A549 (cell line): ENCODE measurements around the gene CXCR4.

Experiments
- CHD2 ChIP-seq: fragments of 150-350 bp; IDR thresholded peaks from 2 replicates; pipeline ENCODE4 v1.6.1; 2014; ENCODE audit warnings: low read length; ENCODE audit not compliant: partially characterized antibody
- EHMT2 ChIP-seq: fragments of 200-600 bp; sonication (generic); IDR thresholded peaks from 2 replicates; pipeline ENCODE4 v1.6.1; 2016; ENCODE audit warnings: antibody characterized with exemption, low read depth, mild to moderate bottlenecking, moderate library complexity
- EP300 ChIP-seq, 2 experiments: fragments of >200 bp; sonication (Bioruptor Twin); formaldehyde crosslinking; IDR thresholded peaks; 2 replicates in 1 of 2; 3 replicates in 1 of 2; pipeline ENCODE4 v1.6.1; 2016 to 2017
- HOXA7 ChIP-seq: fragments of 250-450 bp; sonication (Bioruptor Pico); IDR thresholded peaks from 2 replicates; pipeline ENCODE4 v1.5.0; 2020; ENCODE audit warnings: mild to moderate bottlenecking, moderate library complexity
- JUN ChIP-seq, 2 experiments: fragments of >200 bp; sonication (Bioruptor Twin); formaldehyde crosslinking; IDR thresholded peaks; 2 replicates in 1 of 2; 3 replicates in 1 of 2; pipeline ENCODE4 v1.6.1; 2016 to 2017
- KDM5A ChIP-seq: fragments of 200-600 bp; sonication (generic); IDR thresholded peaks from 2 replicates; pipeline ENCODE4 v1.6.1; 2016; ENCODE audit warnings: antibody characterized with exemption, mild to moderate bottlenecking
- POLR2A ChIP-seq: IDR thresholded peaks from 2 replicates; pipeline ENCODE4 v1.6.1; 2012; ENCODE audit warnings: mild to moderate bottlenecking, low read length
- RFX5 ChIP-seq: fragments of 450-650 bp; IDR thresholded peaks from 2 replicates; pipeline ENCODE4 v1.7.1; 2014; ENCODE audit warnings: antibody characterized with exemption, mild to moderate bottlenecking, moderate library complexity
- SMC3 ChIP-seq: fragments of >200 bp; sonication (Bioruptor Twin); formaldehyde crosslinking; IDR thresholded peaks from 3 replicates; pipeline ENCODE4 v1.6.1; 2018; ENCODE audit warnings: inconsistent platforms
- ZFP36 ChIP-seq: fragments of 450-650 bp; IDR thresholded peaks from 2 replicates; pipeline ENCODE4 v1.6.1; 2014; ENCODE audit warnings: borderline replicate concordance; ENCODE audit not compliant: partially characterized antibody
- TF ChIP-seq, protein P1 (sequence below): fragments of >200 bp; sonication (Bioruptor Twin); formaldehyde crosslinking; IDR thresholded peaks from 3 replicates; pipeline ENCODE4 v1.5.1; 2016
- TF ChIP-seq, protein P2 (sequence below): fragments of 250-450 bp; sonication (Bioruptor Pico); IDR thresholded peaks from 2 replicates; pipeline ENCODE4 v1.5.0; 2021; ENCODE audit warnings: mild to moderate bottlenecking, moderate library complexity, borderline replicate concordance
- TF ChIP-seq, protein P3 (sequence below): fragments of 200-600 bp; sonication (generic); IDR thresholded peaks from 2 replicates; pipeline ENCODE4 v1.6.1; 2016; ENCODE audit warnings: antibody characterized with exemption, mild to moderate bottlenecking, moderate library complexity
- TF ChIP-seq, protein P4 (sequence below): IDR thresholded peaks from 2 replicates; pipeline ENCODE4 v1.6.1; 2012

DNA sequence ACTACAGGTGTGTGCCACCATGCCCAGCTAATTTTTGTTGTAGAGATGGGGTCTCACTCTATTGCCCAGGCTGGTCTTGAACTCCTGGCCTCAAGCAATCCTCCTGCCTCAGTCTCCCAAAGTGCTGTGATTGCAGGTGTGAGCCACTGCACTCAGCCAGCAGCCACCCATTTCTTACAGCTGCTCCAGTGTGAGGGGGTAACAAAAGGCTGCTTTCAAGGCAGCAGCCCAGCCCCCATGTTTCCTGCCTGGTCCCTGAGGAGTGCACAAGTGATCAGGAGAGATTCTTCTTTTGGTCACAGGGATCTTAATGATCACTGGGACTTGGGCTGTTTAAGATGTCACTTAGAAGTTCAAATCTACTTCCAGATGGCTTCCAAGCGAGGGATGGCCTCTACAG lies 15.2 kb upstream of the CXCR4 start:
- TF ChIP-seq SMC3 = no peak
- TF ChIP-seq, protein P1, sequence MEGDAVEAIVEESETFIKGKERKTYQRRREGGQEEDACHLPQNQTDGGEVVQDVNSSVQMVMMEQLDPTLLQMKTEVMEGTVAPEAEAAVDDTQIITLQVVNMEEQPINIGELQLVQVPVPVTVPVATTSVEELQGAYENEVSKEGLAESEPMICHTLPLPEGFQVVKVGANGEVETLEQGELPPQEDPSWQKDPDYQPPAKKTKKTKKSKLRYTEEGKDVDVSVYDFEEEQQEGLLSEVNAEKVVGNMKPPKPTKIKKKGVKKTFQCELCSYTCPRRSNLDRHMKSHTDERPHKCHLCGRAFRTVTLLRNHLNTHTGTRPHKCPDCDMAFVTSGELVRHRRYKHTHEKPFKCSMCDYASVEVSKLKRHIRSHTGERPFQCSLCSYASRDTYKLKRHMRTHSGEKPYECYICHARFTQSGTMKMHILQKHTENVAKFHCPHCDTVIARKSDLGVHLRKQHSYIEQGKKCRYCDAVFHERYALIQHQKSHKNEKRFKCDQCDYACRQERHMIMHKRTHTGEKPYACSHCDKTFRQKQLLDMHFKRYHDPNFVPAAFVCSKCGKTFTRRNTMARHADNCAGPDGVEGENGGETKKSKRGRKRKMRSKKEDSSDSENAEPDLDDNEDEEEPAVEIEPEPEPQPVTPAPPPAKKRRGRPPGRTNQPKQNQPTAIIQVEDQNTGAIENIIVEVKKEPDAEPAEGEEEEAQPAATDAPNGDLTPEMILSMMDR = no peak
- no peak for TF ChIP-seq CHD2
- TF ChIP-seq EP300 (IDR thresholded peaks at IDR 0.05) = no peak
- no peak for TF ChIP-seq KDM5A
- no peak for TF ChIP-seq RFX5
- no peak for TF ChIP-seq EHMT2
- TF ChIP-seq, protein P2, sequence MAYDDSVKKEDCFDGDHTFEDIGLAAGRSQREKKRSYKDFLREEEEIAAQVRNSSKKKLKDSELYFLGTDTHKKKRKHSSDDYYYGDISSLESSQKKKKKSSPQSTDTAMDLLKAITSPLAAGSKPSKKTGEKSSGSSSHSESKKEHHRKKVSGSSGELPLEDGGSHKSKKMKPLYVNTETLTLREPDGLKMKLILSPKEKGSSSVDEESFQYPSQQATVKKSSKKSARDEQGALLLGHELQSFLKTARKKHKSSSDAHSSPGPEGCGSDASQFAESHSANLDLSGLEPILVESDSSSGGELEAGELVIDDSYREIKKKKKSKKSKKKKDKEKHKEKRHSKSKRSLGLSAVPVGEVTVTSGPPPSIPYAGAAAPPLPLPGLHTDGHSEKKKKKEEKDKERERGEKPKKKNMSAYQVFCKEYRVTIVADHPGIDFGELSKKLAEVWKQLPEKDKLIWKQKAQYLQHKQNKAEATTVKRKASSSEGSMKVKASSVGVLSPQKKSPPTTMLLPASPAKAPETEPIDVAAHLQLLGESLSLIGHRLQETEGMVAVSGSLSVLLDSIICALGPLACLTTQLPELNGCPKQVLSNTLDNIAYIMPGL (CRISPR knock-in tag) = no peak
- no peak for TF ChIP-seq ZFP36
- TF ChIP-seq, protein P3, sequence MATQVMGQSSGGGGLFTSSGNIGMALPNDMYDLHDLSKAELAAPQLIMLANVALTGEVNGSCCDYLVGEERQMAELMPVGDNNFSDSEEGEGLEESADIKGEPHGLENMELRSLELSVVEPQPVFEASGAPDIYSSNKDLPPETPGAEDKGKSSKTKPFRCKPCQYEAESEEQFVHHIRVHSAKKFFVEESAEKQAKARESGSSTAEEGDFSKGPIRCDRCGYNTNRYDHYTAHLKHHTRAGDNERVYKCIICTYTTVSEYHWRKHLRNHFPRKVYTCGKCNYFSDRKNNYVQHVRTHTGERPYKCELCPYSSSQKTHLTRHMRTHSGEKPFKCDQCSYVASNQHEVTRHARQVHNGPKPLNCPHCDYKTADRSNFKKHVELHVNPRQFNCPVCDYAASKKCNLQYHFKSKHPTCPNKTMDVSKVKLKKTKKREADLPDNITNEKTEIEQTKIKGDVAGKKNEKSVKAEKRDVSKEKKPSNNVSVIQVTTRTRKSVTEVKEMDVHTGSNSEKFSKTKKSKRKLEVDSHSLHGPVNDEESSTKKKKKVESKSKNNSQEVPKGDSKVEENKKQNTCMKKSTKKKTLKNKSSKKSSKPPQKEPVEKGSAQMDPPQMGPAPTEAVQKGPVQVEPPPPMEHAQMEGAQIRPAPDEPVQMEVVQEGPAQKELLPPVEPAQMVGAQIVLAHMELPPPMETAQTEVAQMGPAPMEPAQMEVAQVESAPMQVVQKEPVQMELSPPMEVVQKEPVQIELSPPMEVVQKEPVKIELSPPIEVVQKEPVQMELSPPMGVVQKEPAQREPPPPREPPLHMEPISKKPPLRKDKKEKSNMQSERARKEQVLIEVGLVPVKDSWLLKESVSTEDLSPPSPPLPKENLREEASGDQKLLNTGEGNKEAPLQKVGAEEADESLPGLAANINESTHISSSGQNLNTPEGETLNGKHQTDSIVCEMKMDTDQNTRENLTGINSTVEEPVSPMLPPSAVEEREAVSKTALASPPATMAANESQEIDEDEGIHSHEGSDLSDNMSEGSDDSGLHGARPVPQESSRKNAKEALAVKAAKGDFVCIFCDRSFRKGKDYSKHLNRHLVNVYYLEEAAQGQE = no peak
- no peak for TF ChIP-seq JUN (IDR thresholded peaks at IDR 0.05)
- TF ChIP-seq, protein P4, sequence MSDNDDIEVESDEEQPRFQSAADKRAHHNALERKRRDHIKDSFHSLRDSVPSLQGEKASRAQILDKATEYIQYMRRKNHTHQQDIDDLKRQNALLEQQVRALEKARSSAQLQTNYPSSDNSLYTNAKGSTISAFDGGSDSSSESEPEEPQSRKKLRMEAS = no peak
- no peak for TF ChIP-seq POLR2A
- no peak for TF ChIP-seq HOXA7
